ENCODE results near the gene WFIKKN2. TPM values are rescaled to one million over a fixed set of nuclear protein-coding genes. Genes with fewer than 3 reads are reported as not detected.

Gene WFIKKN2
- total RNA-seq, 1 donor from 2014 or later: not detected

Other genes with a start within 250 kb of the WFIKKN2 start
- 1.1 and 2.2 TPM in 2 replicates for gene ABCC3, start 200.7 kb upstream of the WFIKKN2 start, total RNA-seq
- 37.7 TPM in 2 replicates for gene ANKRD40, start 127.7 kb upstream of the WFIKKN2 start, total RNA-seq
- 17.6 and 46.9 TPM in 2 replicates for gene LUC7L3, start 116.0 kb upstream of the WFIKKN2 start, total RNA-seq
- gene ANKRD40CL, start 68.1 kb upstream of the WFIKKN2 start, total RNA-seq: not detected in 2 replicates
- 8.2 and 10.8 TPM in 2 replicates for gene TOB1, start 30.8 kb downstream of the WFIKKN2 start, total RNA-seq